Thyroid gland (tissue), 4 donors: ENCODE results near the gene KAZN. TPM values are rescaled to one million over a fixed set of nuclear protein-coding genes. Genes with fewer than 3 reads are reported as not detected.

Experiments used
- DNase-seq, 2 donors: peaks; one replicate each; pipeline ENCODE4 v3.0.0-alpha.2; 2019
- H3K27ac ChIP-seq, 3 donors: fragments of 200-600 bp; sonication (generic); 1 replicate in 2 of 3; 2 replicates in 1 of 3; pipeline ENCODE4 v1.5.1; 2016 to 2019; ENCODE audit warnings: mild to moderate bottlenecking in 1 of 3, moderate library complexity in 1 of 3
- H3K27me3 ChIP-seq: fragments of 200-600 bp; sonication (generic); one replicate; pipeline ENCODE4 v1.5.1; 2019
- H3K36me3 ChIP-seq, 2 donors: fragments of 200-600 bp; sonication (generic); one replicate each; pipeline ENCODE4 v1.5.1; 2016 to 2019
- H3K4me1 ChIP-seq, 2 donors: fragments of 200-600 bp; sonication (generic); one replicate each; pipeline ENCODE4 v1.5.1; 2017 to 2019
- H3K4me3 ChIP-seq, 3 donors: fragments of 200-600 bp; sonication (generic); replicated peaks in 1 of 3; 1 replicate in 2 of 3; 2 replicates in 1 of 3; pipeline ENCODE4 v1.5.1; 2016; ENCODE audit warnings: mild to moderate bottlenecking in 1 of 3
- H3K9me3 ChIP-seq: fragments of 200-600 bp; sonication (generic); one replicate; pipeline ENCODE4 v1.5.1; 2017
- CTCF ChIP-seq, 6 experiments: fragments of 200-600 bp in 3 of 6; fragments of 450-650 bp in 3 of 6; sonication (generic) in 3 of 6; IDR thresholded peaks; one replicate each; pipeline ENCODE4 v1.5.1; 2016 to 2019; ENCODE audit warnings: antibody characterized with exemption in 6 of 6, mild to moderate bottlenecking in 2 of 6, inconsistent platforms in 1 of 6, moderate library complexity in 1 of 6
- POLR2A ChIP-seq, 2 donors: fragments of 450-650 bp; IDR thresholded peaks; one replicate each; pipeline ENCODE4 v1.6.1; 2017; ENCODE audit warnings: antibody characterized with exemption in 2 of 2, mild to moderate bottlenecking in 2 of 2, moderate library complexity in 1 of 2
- WGBS, 2 donors: methylation state at CpG; one replicate each; pipeline ENCODE4 v1.1.5; 2017; 5-methylcytosine and 5-hydroxymethylcytosine counted together
- intact Hi-C: fragments of 100-400 bp; cut with DNase I; formaldehyde crosslinking; loops from one replicate; pipeline ENCODE4 v1.15.1; 2023
- total RNA-seq, 4 donors: library from RNA; depleted of rRNA; stranded (reverse); fragments of >200 nt; gene quantifications; one replicate each; pipeline ENCODE4 v1.2.3, GENCODE V29; 2016

Gene KAZN
- total RNA-seq, 4 donors from 2014 or later, result 14.8 to 28.6 (median 18.2) TPM

- 67 to 71% methylated on average over 8 of the region's 8 CpGs for WGBS, 2 donors
- H3K9me3 ChIP-seq, result no peaks in the 10 kb centered on the region
- no peak overlapping the region for H3K4me3 ChIP-seq
- no peaks in the 10 kb centered on the region for H3K36me3 ChIP-seq
- no peak for DNase-seq
- intact Hi-C loops, result no loop called here
- no peak overlapping the region for H3K27ac ChIP-seq
- H3K27me3 ChIP-seq, result no peaks in the 10 kb centered on the region
- TF ChIP-seq CTCF (IDR thresholded peaks at IDR 0.05), result no peak
- TF ChIP-seq POLR2A (IDR thresholded peaks at IDR 0.05), result no peak
- no peaks in the 10 kb centered on the region for H3K4me1 ChIP-seq
These were observed 562.1 kb downstream of the KAZN start for GRCh38 chr1:15160626-15161025.

DNA sequence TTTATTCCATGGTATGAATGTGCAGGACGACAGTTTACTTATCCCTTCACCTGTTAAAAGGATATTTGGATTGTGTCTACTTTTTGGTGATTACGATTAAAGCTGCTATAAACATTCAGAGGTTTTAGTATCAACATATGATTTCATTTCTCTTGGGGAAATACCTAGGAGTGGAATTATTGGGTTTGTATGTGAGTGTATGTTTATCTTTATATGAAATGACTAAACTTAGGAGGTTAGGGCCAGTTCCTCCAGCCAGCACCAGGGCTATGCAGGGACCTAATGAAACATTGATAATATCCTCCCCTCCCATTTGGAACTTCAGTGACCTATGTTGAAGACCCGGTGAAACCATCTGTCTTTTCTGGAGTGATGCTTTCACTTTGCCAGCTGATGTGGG, 568.9 kb downstream of the KAZN start:
- H3K4me1 ChIP-seq, result peaks cover 6 to 19% of the 10 kb centered on the region in 2 donors
- TF ChIP-seq CTCF (IDR thresholded peaks at IDR 0.05) (no peak), POLR2A (IDR thresholded peaks at IDR 0.05) (no peak)
- intact Hi-C loops, result no loop called here
- no peaks in the 10 kb centered on the region for H3K9me3 ChIP-seq
- H3K36me3 ChIP-seq, result no peaks in the 10 kb centered on the region
- no peak overlapping the region for H3K4me3 ChIP-seq
- 53 to 62% methylated on average over 3 of the region's 3 CpGs for WGBS, 2 donors
- H3K27ac ChIP-seq, result no peak overlapping the region
- no peaks in the 10 kb centered on the region for H3K27me3 ChIP-seq
- no peak for DNase-seq
